Stomach (tissue), 4 donors: ENCODE measurements around the gene RMDN3.

ENCODE experiments used
- EP300 ChIP-seq: sonication (generic); formaldehyde crosslinking; IDR thresholded peaks from one replicate; pipeline ENCODE4 v1.6.1; 2017; ENCODE audit warnings: antibody characterized with exemption
- POLR2A ChIP-seq, 4 donors: fragments of 450-650 bp; IDR thresholded peaks; one replicate each; pipeline ENCODE4 v1.6.1; 2016; ENCODE audit warnings: antibody characterized with exemption in 4 of 4, control low read depth in 2 of 4, mild to moderate bottlenecking in 1 of 4, moderate library complexity in 1 of 4
- TF ChIP-seq, protein P1 (sequence below), 7 experiments: fragments of 450-650 bp in 4 of 7; fragments of 200-600 bp in 3 of 7; sonication (generic) in 3 of 7; IDR thresholded peaks; one replicate each; pipeline ENCODE4 v1.5.1; 2016 to 2019; ENCODE audit warnings: antibody characterized with exemption in 7 of 7, control low read depth in 2 of 7, mild to moderate bottlenecking in 1 of 7

DNA sequence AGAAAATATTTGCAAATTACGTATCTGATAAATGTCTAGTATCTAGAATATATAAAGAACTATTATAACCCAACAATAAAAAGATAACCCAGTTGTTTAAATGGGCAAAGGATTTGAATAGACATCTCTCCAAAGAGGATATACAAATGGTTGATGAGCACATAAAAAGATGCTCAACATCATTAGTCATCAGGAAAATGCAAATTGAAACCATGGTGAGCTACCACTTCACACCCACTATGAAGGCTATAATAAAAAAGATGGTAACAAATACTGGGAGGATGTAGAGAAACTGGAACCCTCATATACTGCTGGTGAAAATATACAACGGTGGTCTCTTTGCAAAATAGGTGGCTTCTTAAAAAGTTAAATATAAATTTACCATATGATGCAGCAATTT, 32.1 kb downstream of the RMDN3 start:
- TF ChIP-seq, protein P1, sequence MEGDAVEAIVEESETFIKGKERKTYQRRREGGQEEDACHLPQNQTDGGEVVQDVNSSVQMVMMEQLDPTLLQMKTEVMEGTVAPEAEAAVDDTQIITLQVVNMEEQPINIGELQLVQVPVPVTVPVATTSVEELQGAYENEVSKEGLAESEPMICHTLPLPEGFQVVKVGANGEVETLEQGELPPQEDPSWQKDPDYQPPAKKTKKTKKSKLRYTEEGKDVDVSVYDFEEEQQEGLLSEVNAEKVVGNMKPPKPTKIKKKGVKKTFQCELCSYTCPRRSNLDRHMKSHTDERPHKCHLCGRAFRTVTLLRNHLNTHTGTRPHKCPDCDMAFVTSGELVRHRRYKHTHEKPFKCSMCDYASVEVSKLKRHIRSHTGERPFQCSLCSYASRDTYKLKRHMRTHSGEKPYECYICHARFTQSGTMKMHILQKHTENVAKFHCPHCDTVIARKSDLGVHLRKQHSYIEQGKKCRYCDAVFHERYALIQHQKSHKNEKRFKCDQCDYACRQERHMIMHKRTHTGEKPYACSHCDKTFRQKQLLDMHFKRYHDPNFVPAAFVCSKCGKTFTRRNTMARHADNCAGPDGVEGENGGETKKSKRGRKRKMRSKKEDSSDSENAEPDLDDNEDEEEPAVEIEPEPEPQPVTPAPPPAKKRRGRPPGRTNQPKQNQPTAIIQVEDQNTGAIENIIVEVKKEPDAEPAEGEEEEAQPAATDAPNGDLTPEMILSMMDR (IDR thresholded peaks at IDR 0.05): no peak
- TF ChIP-seq POLR2A (IDR thresholded peaks at IDR 0.05) (no peak), EP300 (no peak)
